Dermis microvascular lymphatic vessel endothelial cell (primary cell): ENCODE measurements around the gene SYTL2. TPM values are rescaled to one million over a fixed set of nuclear protein-coding genes. Genes with fewer than 3 reads are reported as not detected.

Source experiments
- DNase-seq, 2 donors: peaks; one replicate each; pipeline versions ENCODE4 v3.0.0 to v3.0.0-alpha.2; 2010; ENCODE audit warnings: low read depth in 2 of 2
- total RNA-seq: library from RNA; depleted of rRNA; stranded (reverse); fragments of >200 nt; gene quantifications from 2 replicates; pipeline ENCODE4 v1.2.1, GENCODE V29; 2014

SYTL2 gene
- total RNA-seq, 1 donor from 2014 or later = under 0.01 TPM

GRCh38 chr11:85732965-85733364, 78.0 kb downstream of the SYTL2 start:
- no peak for DNase-seq

- DNase-seq = no peak
Measured at GRCh38 chr11:85726381-85726780, 84.6 kb downstream of the SYTL2 start.

GRCh38 chr11:85725510-85726258, 85.3 kb downstream of the SYTL2 start:
- peak in 1 of 2 donors; percentile 83 for DNase-seq

- peak in 1 of 2 donors; percentile 5 for DNase-seq
Measured at GRCh38 chr11:85724748-85725465, 86.0 kb downstream of the SYTL2 start.

GRCh38 chr11:85723088-85723487, 87.9 kb downstream of the SYTL2 start:
- DNase-seq = no peak

GRCh38 chr11:85721191-85721590, 89.8 kb downstream of the SYTL2 start:
- no peak for DNase-seq

GRCh38 chr11:85718991-85719807, 91.7 kb downstream of the SYTL2 start:
- DNase-seq = no peak

GRCh38 chr11:85718126-85718943, 92.6 kb downstream of the SYTL2 start:
- no peak for DNase-seq

- DNase-seq = no peak
Measured at GRCh38 chr11:85717429-85717828, 93.5 kb downstream of the SYTL2 start.

- no peak for DNase-seq
Measured at GRCh38 chr11:85712953-85713352, 98.0 kb downstream of the SYTL2 start.

GRCh38 chr11:85710917-85711316, 100.0 kb downstream of the SYTL2 start:
- DNase-seq = no peak

GRCh38 chr11:85709941-85710702, 100.8 kb downstream of the SYTL2 start:
- DNase-seq = no peak

GRCh38 chr11:85705800-85706199, 105.1 kb downstream of the SYTL2 start:
- DNase-seq = no peak

GRCh38 chr11:85704967-85705366, 106.0 kb downstream of the SYTL2 start:
- DNase-seq = no peak

- DNase-seq = no peak
Measured at GRCh38 chr11:85699957-85700741, 110.8 kb downstream of the SYTL2 start.

GRCh38 chr11:85698195-85698594, 112.7 kb downstream of the SYTL2 start:
- DNase-seq = no peak

- DNase-seq = no peak
Measured at GRCh38 chr11:85697747-85698146, 113.2 kb downstream of the SYTL2 start.

GRCh38 chr11:85695546-85695945, 115.4 kb downstream of the SYTL2 start:
- DNase-seq = no peak

- DNase-seq = peak; percentile 1 to 56
Measured at GRCh38 chr11:85694385-85694980, 116.5 kb downstream of the SYTL2 start.
